ENCODE measurements around the gene PPM1J. TPM values are rescaled to one million over a fixed set of nuclear protein-coding genes. Genes with fewer than 3 reads are reported as not detected.
A peak's percentile ranks its signal among the peaks of the same experiment; 100 is the strongest.

PPM1J gene
- total and polyA plus RNA-seq, 9 of the 15 experiments (the other 6 are each of a cell fraction or from before 2014, with no cell fraction given): 0.25 to 10.5 (median 4.2) TPM

GRCh38 chr1:112676543-112676942 is 38.6 kb downstream of the PPM1J start (continued):
- TF ChIP-seq, protein P1, sequence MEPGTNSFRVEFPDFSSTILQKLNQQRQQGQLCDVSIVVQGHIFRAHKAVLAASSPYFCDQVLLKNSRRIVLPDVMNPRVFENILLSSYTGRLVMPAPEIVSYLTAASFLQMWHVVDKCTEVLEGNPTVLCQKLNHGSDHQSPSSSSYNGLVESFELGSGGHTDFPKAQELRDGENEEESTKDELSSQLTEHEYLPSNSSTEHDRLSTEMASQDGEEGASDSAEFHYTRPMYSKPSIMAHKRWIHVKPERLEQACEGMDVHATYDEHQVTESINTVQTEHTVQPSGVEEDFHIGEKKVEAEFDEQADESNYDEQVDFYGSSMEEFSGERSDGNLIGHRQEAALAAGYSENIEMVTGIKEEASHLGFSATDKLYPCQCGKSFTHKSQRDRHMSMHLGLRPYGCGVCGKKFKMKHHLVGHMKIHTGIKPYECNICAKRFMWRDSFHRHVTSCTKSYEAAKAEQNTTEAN (CRISPR knock-in tag; IDR thresholded peaks at IDR 0.05): no peak
- TF ChIP-seq DIDO1 (tag; IDR thresholded peaks at IDR 0.05; ENCODE audit: low read depth): no peak
- TF ChIP-seq ZBTB11 (CRISPR knock-in tag; IDR thresholded peaks at IDR 0.05): no peak
- TF ChIP-seq ZNF41 (CRISPR knock-in tag; conservative IDR thresholded peaks at IDR 0.05): no peak
- TF ChIP-seq ZNF347 (CRISPR knock-in tag; IDR thresholded peaks at IDR 0.05; ENCODE audit: low read depth): no peak
- no peak for TF ChIP-seq NFATC3 (IDR thresholded peaks at IDR 0.05)
- TF ChIP-seq PHB2 (IDR thresholded peaks at IDR 0.05; ENCODE audit: low read depth): no peak
- TF ChIP-seq PREB (CRISPR knock-in tag; IDR thresholded peaks at IDR 0.05): no peak
- TF ChIP-seq, protein P2, sequence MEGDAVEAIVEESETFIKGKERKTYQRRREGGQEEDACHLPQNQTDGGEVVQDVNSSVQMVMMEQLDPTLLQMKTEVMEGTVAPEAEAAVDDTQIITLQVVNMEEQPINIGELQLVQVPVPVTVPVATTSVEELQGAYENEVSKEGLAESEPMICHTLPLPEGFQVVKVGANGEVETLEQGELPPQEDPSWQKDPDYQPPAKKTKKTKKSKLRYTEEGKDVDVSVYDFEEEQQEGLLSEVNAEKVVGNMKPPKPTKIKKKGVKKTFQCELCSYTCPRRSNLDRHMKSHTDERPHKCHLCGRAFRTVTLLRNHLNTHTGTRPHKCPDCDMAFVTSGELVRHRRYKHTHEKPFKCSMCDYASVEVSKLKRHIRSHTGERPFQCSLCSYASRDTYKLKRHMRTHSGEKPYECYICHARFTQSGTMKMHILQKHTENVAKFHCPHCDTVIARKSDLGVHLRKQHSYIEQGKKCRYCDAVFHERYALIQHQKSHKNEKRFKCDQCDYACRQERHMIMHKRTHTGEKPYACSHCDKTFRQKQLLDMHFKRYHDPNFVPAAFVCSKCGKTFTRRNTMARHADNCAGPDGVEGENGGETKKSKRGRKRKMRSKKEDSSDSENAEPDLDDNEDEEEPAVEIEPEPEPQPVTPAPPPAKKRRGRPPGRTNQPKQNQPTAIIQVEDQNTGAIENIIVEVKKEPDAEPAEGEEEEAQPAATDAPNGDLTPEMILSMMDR (IDR thresholded peaks at IDR 0.05 in 2 of 3, conservative IDR thresholded peaks at IDR 0.05 in 1 of 3; ENCODE audit: insufficient read depth in 2 of 3, low read depth in 1 of 3, low read length in 3 of 3): no peak
- no peak for TF ChIP-seq HIVEP1 (CRISPR knock-in tag; IDR thresholded peaks at IDR 0.05)
- 0 out of 2 replicates have a peak, but pooled peaks have one; percentile 3 for TF ChIP-seq CREM (IDR thresholded peaks at IDR 0.05; ENCODE audit: low read depth)
- TF ChIP-seq TAL1 (IDR thresholded peaks at IDR 0.05): no peak
- TF ChIP-seq, protein P3, sequence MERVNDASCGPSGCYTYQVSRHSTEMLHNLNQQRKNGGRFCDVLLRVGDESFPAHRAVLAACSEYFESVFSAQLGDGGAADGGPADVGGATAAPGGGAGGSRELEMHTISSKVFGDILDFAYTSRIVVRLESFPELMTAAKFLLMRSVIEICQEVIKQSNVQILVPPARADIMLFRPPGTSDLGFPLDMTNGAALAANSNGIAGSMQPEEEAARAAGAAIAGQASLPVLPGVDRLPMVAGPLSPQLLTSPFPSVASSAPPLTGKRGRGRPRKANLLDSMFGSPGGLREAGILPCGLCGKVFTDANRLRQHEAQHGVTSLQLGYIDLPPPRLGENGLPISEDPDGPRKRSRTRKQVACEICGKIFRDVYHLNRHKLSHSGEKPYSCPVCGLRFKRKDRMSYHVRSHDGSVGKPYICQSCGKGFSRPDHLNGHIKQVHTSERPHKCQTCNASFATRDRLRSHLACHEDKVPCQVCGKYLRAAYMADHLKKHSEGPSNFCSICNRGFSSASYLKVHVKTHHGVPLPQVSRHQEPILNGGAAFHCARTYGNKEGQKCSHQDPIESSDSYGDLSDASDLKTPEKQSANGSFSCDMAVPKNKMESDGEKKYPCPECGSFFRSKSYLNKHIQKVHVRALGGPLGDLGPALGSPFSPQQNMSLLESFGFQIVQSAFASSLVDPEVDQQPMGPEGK (CRISPR knock-in tag; IDR thresholded peaks at IDR 0.05; ENCODE audit: borderline replicate concordance): no peak
- no peak for TF ChIP-seq TFE3 (CRISPR knock-in tag; IDR thresholded peaks at IDR 0.05)
- TF ChIP-seq ARID1B (IDR thresholded peaks at IDR 0.05): peak; percentile 15; the same call in 1 of the 2 replicates
- TF ChIP-seq CBFB (CRISPR knock-in tag; IDR thresholded peaks at IDR 0.05): no peak
- TF ChIP-seq SRSF7 (optimal IDR thresholded peaks at IDR 0.05; ENCODE audit: low read depth, low read length): no peak
